H54 (cell line): ENCODE results near the gene TLCD2.
"Not testable (repeated sequence)": the region's sequence is repeated elsewhere in the genome, so short reads cannot be mapped to it uniquely, and the experiment has no call there.

Source experiments
- DNase-seq: peaks from one replicate; pipeline ENCODE4 v3.0.0; 2011; ENCODE audit warnings: low spot score, mixed read lengths; ENCODE audit not compliant: insufficient read length
- FAIRE-seq: peaks from 3 replicates; lab custom pipeline; 2011; peaks lifted over from hg19 to GRCh38; lab: Jason Lieb, UNC
- POLR2A ChIP-seq: IDR thresholded peaks from 2 replicates; pipeline ENCODE4 v1.6.1; 2011; ENCODE audit warnings: low read depth, mild to moderate bottlenecking, low read length

TLCD2 gene

DNA sequence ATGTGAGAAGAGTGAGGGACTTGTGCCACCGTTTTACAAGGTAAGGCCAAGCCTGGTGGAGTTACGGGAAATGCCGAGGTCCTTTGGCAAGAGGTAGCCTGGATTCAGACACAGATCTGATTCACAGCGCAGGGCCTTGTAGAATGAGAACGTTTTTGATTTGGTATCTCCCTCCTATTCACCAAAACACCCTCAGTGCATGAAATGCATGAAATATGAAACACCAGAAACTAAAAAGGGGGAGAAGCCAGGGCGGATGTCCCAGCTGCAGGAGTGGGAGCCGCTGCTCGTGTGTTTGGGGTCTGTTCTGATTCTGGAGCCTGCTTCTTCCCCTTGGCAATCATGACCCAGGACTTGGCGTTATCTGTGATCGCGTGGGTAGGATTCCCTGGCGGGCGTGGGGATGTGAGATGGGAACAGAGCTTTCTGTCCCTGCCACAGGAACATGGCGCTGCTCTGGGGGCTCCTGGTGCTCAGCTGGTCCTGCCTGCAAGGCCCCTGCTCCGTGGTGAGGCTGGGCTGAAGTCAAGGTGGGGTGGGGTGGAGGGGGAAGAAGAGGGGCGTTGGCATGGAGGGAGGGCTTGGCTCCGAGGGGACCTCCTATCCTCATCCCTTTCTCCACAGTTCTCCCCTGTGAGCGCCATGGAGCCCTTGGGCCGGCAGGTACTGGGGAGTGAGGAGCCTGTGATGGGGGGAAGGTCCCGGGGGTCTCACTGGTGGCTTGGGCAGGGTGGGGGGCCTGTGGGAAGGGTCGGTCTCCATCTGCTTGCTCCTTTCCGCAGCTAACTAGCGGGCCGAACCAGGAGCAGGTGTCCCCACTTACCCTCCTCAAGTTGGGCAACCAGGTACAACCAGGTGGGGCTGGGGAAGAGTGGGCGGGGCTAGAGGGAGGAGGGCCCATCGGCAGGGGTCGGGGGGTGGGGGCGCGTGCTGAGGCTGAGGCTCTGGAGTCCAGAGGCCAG is 34.7 kb upstream of the TLCD2 start:
- TF ChIP-seq POLR2A: no peak
- DNase-seq (no peak), FAIRE-seq (no peak)

DNA sequence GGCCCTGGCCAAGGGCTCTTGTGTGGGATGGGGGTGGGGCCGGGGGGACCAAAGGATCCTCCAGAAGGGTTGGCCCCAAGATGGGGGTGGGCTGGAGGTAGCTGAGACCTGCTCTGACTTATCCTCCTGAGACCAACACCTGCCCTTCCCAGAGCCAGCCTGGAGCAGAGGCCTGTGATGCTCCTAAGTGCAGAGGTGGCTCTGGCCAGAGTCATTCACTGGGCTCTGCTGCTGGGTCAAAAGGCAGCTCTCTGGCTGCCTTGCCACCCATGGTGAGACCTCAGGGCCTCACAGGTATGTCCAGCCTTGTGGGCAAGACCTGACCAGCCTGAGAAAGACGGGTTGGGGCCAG is 32.9 kb upstream of the TLCD2 start:
- DNase-seq: no peak
- no peak for TF ChIP-seq POLR2A
- FAIRE-seq: no peak

DNA sequence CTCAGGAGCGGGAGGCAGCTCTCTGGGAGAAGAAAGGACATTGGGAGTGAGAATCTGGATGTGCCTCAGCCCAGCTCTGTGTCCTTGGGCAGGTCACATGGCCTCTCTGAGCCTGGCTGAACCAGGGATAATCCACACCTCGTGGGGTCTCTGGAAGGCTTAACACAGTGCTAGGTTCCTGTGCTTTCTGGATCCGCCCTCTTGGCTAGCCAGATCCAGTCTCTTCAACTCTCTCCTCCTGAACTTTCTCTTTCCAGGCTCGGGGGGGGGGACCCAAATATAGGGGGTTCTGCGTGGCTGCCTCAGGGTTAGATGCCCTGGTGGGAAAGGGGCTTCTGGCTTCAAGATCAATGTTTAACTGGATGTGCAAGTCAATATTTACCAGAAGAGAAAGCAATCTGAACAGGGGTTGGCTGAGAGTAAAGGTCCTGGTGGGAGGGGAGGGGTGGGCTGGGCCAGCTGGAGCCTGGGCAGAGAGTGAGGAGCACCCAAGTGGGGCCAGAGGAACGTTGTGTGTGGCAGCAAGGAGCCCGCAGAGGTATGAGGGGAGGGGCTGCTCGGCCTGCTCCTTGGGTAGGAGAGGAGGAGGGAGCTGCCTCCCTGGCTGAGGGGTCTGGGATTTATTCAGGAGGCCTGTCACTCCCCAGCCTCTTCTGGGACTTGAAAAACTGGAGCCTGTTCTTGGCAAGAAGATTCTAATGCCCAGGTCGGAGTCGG is 32.4 kb upstream of the TLCD2 start, which contains the start of gene SERPINF2:
SERPINF2 (plus strand) TSS at position 501 of the 717 bp plus-strand sequence. CDS start 2,125 bp downstream, outside the sequence.
- FAIRE-seq (no peak), DNase-seq (no peak)
- TF ChIP-seq POLR2A: no peak

GRCh38 chr17:1741899-1742298 is 31.7 kb upstream of the TLCD2 start:
- not testable (repeated sequence) for FAIRE-seq

DNA sequence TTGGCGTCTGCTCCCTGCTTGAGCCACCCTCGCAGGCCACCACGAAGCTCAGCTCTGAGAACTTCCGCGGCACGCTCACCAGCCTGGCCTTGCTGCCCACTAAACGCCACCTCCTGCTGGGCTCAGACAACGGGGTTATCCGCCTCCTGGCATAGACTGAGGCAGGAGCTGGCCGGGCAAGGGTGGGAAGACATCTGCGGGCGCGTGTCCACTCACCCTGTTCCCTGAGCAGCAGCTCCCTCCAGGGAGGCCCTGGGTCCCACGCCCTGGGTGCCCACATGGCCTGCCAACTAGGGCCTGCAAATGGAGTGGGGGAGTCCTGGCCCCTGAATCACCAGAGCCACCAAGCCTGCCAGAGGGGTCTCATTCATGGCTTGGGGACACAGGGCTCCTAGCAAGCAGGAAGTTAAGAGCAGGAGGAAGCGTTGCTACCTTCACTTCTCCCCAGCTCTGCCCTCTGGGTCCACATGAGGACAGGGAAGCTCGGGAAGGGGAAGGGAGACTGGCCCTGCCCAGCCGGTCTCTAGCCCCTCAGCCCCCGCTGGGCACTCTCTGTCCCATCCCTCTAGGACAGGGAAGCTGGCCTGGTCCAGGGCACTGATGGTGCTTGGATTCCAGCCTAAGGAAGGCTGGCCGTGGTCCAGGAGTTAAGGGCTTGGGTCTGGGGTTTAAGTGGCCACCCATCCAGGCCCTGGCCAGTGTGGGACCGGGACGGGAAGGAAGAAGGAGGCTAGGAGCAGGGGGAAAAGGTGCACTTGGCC is 27.5 kb upstream of the TLCD2 start:
- no peak for TF ChIP-seq POLR2A

More at GRCh38 chr17:1741899-1742298, 31.7 kb upstream of the TLCD2 start:
- not testable (repeated sequence) for DNase-seq

GRCh38 chr17:1736348-1737281 is 26.4 kb upstream of the TLCD2 start:
- DNase-seq: no peak
- no peak for FAIRE-seq
- TF ChIP-seq POLR2A: no peak

More for the DNA sequence above, 27.5 kb upstream of the TLCD2 start:
- DNase-seq (no peak), FAIRE-seq (no peak)

GRCh38 chr17:1735834-1736347 is 25.7 kb upstream of the TLCD2 start:
- FAIRE-seq: no peak
- no peak for TF ChIP-seq POLR2A
- no peak for DNase-seq

DNA sequence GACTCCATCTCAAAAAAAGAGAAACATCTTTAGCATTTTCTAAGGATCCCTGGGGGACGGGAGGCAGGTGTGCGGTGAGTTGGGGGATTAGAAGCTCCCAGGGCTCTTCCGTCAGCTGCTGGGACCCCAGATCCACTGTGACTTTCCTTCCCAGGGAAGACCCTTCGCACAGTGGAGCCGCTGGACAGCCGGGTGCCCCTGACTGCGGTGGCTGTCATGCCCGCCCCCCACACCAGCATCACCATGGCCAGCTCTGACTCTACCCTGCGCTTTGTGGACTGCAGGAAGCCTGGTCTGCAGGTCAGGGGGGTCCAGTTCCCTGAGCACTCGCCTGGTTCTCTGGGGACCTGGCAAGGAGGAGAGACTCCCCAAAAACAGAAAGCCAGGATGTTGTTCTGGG is 25.2 kb upstream of the TLCD2 start:
- DNase-seq (no peak), FAIRE-seq (no peak)
- no peak for TF ChIP-seq POLR2A

DNA sequence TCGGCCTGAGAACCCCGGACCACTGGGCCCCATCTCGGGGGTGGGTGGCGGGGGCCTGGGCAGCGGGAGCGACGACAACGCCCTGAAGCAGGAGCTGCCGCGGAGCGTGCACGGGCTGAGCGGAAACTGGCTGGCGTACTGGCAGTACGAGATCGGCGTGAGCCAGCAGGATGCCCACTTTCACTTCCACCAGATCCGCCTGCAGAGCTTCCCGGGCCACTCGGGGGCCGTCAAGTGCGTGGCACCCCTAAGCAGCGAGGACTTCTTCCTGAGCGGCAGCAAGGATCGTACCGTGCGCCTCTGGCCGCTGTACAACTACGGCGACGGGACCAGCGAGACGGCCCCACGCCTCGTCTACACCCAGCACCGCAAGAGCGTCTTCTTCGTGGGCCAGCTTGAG is 23.6 kb upstream of the TLCD2 start:
- DNase-seq: no peak
- FAIRE-seq: no peak
- no peak for TF ChIP-seq POLR2A

DNA sequence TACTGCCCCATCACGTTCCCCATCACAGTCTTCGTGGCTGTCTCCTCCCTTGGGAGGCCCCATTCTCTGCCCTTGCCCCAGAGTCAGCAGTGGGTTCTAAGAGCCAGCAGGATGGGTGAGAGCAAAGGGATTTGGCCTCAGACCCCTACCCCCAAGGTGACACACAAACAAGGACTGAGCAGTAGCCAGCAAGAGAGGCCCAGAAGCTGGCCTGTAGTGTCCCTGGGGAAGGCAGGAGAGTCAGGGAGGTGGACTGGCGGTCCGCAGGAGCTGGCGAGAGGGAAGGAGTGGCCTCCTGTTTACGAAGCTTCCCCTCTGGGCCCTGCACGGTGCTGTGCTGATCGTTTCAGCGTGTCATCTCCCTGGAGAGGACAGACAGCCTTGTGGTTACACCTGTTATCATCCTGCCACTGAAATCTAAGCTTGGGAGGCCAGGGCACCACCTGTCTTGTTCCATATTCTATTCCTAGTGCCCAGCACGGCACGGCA is 22.7 kb upstream of the TLCD2 start:
- FAIRE-seq (no peak), DNase-seq (no peak)
- TF ChIP-seq POLR2A: no peak

GRCh38 chr17:1732241-1732832 is 22.2 kb upstream of the TLCD2 start:
- TF ChIP-seq POLR2A: no peak
- no peak for FAIRE-seq

DNA sequence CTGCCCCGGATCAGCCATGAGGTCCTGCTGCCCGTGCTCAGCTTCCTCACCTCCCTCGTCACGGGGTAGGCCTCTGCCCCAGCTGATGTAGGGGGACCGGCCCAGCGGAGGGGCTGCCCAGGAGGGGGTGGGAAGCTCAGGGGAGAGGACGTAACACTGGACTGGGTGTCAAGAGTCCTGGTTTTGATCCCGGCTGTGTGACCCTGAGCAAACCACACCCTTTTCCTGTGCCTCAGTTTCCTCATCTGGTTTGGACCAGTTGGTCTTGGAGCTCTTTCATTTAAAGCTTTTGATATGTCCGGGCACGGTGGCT is 21.0 kb upstream of the TLCD2 start:
- FAIRE-seq: no peak
- no peak for DNase-seq
- TF ChIP-seq POLR2A: no peak

More at GRCh38 chr17:1732241-1732832, 22.2 kb upstream of the TLCD2 start:
- no peak for DNase-seq
